IPS-11a (cell line): ENCODE results near the gene IGSF8.
"Not testable (repeated sequence)": the region's sequence is repeated elsewhere in the genome, so short reads cannot be mapped to it uniquely, and the experiment has no call there.

Source experiments
- H3K4me3 ChIP-seq: one replicate; pipeline ENCODE4 v1.5.1; 2013; ENCODE audit warnings: low read depth, low read length, control low read depth

The IGSF8 gene

GRCh38 chr1:160127381-160127780 is 29.0 kb upstream of the IGSF8 start:
- H3K4me3 ChIP-seq: no peak overlapping the region

GRCh38 chr1:160126342-160126741 is 27.9 kb upstream of the IGSF8 start:
- H3K4me3 ChIP-seq: not testable (repeated sequence)

GRCh38 chr1:160125746-160126145 is 27.3 kb upstream of the IGSF8 start:
- no peak overlapping the region for H3K4me3 ChIP-seq

GRCh38 chr1:160124705-160125478 is 26.5 kb upstream of the IGSF8 start:
- H3K4me3 ChIP-seq: no peak overlapping the region

GRCh38 chr1:160123726-160124125 is 25.3 kb upstream of the IGSF8 start:
- no peak overlapping the region for H3K4me3 ChIP-seq

GRCh38 chr1:160122978-160123495 is 24.6 kb upstream of the IGSF8 start:
- H3K4me3 ChIP-seq: no peak overlapping the region

- H3K4me3 ChIP-seq: no peak overlapping the region
Observed at GRCh38 chr1:160121388-160121787, 23.0 kb upstream of the IGSF8 start.

GRCh38 chr1:160120797-160121196 is 22.4 kb upstream of the IGSF8 start:
- H3K4me3 ChIP-seq: no peak overlapping the region

- no peak overlapping the region for H3K4me3 ChIP-seq
Observed at GRCh38 chr1:160118928-160119327, 20.5 kb upstream of the IGSF8 start.

- H3K4me3 ChIP-seq: no peak overlapping the region
Observed at GRCh38 chr1:160117709-160118183, 19.3 kb upstream of the IGSF8 start.

- H3K4me3 ChIP-seq: no peak overlapping the region
Observed at GRCh38 chr1:160117300-160117699, 18.9 kb upstream of the IGSF8 start.

- no peak overlapping the region for H3K4me3 ChIP-seq
Observed at GRCh38 chr1:160116283-160117147, 18.1 kb upstream of the IGSF8 start.

GRCh38 chr1:160115545-160116282 is 17.3 kb upstream of the IGSF8 start, which contains the start of gene ATP1A2:
TSS of gene ATP1A2 (plus strand) at chr1:160115759. CDS start at chr1:160115862, 103 bp downstream.
- no peak within 1 kb of the TSS for H3K4me3 ChIP-seq

- H3K4me3 ChIP-seq: no peak overlapping the region
Observed at GRCh38 chr1:160114085-160114484, 15.7 kb upstream of the IGSF8 start.

GRCh38 chr1:160113407-160113806 is 15.0 kb upstream of the IGSF8 start:
- H3K4me3 ChIP-seq: no peak overlapping the region

- H3K4me3 ChIP-seq: no peak overlapping the region
Observed at GRCh38 chr1:160112357-160112756, 13.9 kb upstream of the IGSF8 start.

GRCh38 chr1:160111462-160111861 is 13.0 kb upstream of the IGSF8 start:
- not testable (repeated sequence) for H3K4me3 ChIP-seq

GRCh38 chr1:160109686-160110085 is 11.3 kb upstream of the IGSF8 start:
- H3K4me3 ChIP-seq: no peak overlapping the region

- no peak overlapping the region for H3K4me3 ChIP-seq
Observed at GRCh38 chr1:160108888-160109662, 10.7 kb upstream of the IGSF8 start.

- H3K4me3 ChIP-seq: no peak overlapping the region
Observed at GRCh38 chr1:160107512-160107911, 9.1 kb upstream of the IGSF8 start.
